ENCODE results near the gene FIBP.

Gene FIBP

GRCh38 chr11:65888163-65888814 is at the start of gene FIBP:
TSS of gene FIBP (minus strand) at chr11:65888471. CDS start at chr11:65888418, 53 bp downstream.
- 0 out of 2 replicates have a peak, but pooled peaks have one; percentile 34 for TF ChIP-seq ZBTB7A (IDR thresholded peaks at IDR 0.05; ENCODE audit: low read depth)
- TF ChIP-seq CEBPB (IDR thresholded peaks at IDR 0.05), result no peak
- 0 out of 2 replicates have a peak, but pooled peaks have one; percentile 21 for TF ChIP-seq RAD21 (IDR thresholded peaks at IDR 0.05; ENCODE audit: low read depth)
- peak; percentile 79 for TF ChIP-seq TCF12 (IDR thresholded peaks at IDR 0.05; ENCODE audit: low read depth)
- peak; percentile 16; the same call in 1 of the 2 replicates for TF ChIP-seq USF1 (IDR thresholded peaks at IDR 0.05)
- TF ChIP-seq FOXM1 (IDR thresholded peaks at IDR 0.05; ENCODE audit: borderline replicate concordance, low read depth), result no peak
- peak; percentile 76 for TF ChIP-seq YY1 (IDR thresholded peaks at IDR 0.05; ENCODE audit: low read depth)
- TF ChIP-seq EGR1 (IDR thresholded peaks at IDR 0.05), result no peak
- peak; percentile 48; the same call in 1 of the 2 replicates for TF ChIP-seq TEAD4 (IDR thresholded peaks at IDR 0.05)
- no peak for TF ChIP-seq REST (IDR thresholded peaks at IDR 0.05; ENCODE audit: low read depth)
- TF ChIP-seq EP300 (IDR thresholded peaks at IDR 0.05; ENCODE audit: borderline replicate concordance), result no peak
- TF ChIP-seq MAX (IDR thresholded peaks at IDR 0.05), result peak; percentile 65
- peak; percentile 15; the same call in 1 of the 2 replicates for TF ChIP-seq NFIC (IDR thresholded peaks at IDR 0.05)
- peak; percentile 78 for TF ChIP-seq TAF1 (IDR thresholded peaks at IDR 0.05; ENCODE audit: low read depth)
- peak; percentile 68; the same call in 1 of the 2 replicates for TF ChIP-seq CREB1 (IDR thresholded peaks at IDR 0.05; ENCODE audit: low read depth)

GRCh38 chr11:65937766-65938165 is 49.5 kb upstream of the FIBP start:
- TF ChIP-seq YY1 (IDR thresholded peaks at IDR 0.05; ENCODE audit: low read depth) (no peak), MAX (IDR thresholded peaks at IDR 0.05) (no peak), RAD21 (IDR thresholded peaks at IDR 0.05; ENCODE audit: low read depth) (no peak), CEBPB (IDR thresholded peaks at IDR 0.05) (no peak), CREB1 (IDR thresholded peaks at IDR 0.05; ENCODE audit: low read depth) (no peak), TCF12 (IDR thresholded peaks at IDR 0.05; ENCODE audit: low read depth) (no peak), EGR1 (IDR thresholded peaks at IDR 0.05) (no peak), TAF1 (IDR thresholded peaks at IDR 0.05; ENCODE audit: low read depth) (no peak), ZBTB7A (IDR thresholded peaks at IDR 0.05; ENCODE audit: low read depth) (no peak), EP300 (IDR thresholded peaks at IDR 0.05; ENCODE audit: borderline replicate concordance) (no peak), NFIC (IDR thresholded peaks at IDR 0.05) (no peak), TEAD4 (IDR thresholded peaks at IDR 0.05) (no peak), USF1 (IDR thresholded peaks at IDR 0.05) (no peak), FOXM1 (IDR thresholded peaks at IDR 0.05; ENCODE audit: borderline replicate concordance, low read depth) (no peak), REST (IDR thresholded peaks at IDR 0.05; ENCODE audit: low read depth) (no peak)

GRCh38 chr11:65934014-65934413 is 45.7 kb upstream of the FIBP start:
- no peak for TF ChIP-seq CREB1 (IDR thresholded peaks at IDR 0.05; ENCODE audit: low read depth)
- no peak for TF ChIP-seq REST (IDR thresholded peaks at IDR 0.05; ENCODE audit: low read depth)
- TF ChIP-seq TCF12 (IDR thresholded peaks at IDR 0.05; ENCODE audit: low read depth), result no peak
- no peak for TF ChIP-seq ZBTB7A (IDR thresholded peaks at IDR 0.05; ENCODE audit: low read depth)
- TF ChIP-seq CEBPB (IDR thresholded peaks at IDR 0.05), result no peak
- TF ChIP-seq FOXM1 (IDR thresholded peaks at IDR 0.05; ENCODE audit: borderline replicate concordance, low read depth), result no peak
- no peak for TF ChIP-seq USF1 (IDR thresholded peaks at IDR 0.05)
- TF ChIP-seq EP300 (IDR thresholded peaks at IDR 0.05; ENCODE audit: borderline replicate concordance), result no peak
- no peak for TF ChIP-seq TEAD4 (IDR thresholded peaks at IDR 0.05)
- no peak for TF ChIP-seq TAF1 (IDR thresholded peaks at IDR 0.05; ENCODE audit: low read depth)
- no peak for TF ChIP-seq MAX (IDR thresholded peaks at IDR 0.05)
- TF ChIP-seq EGR1 (IDR thresholded peaks at IDR 0.05), result no peak
- no peak for TF ChIP-seq NFIC (IDR thresholded peaks at IDR 0.05)
- TF ChIP-seq RAD21 (IDR thresholded peaks at IDR 0.05; ENCODE audit: low read depth), result no peak
- no peak for TF ChIP-seq YY1 (IDR thresholded peaks at IDR 0.05; ENCODE audit: low read depth)
